ENCODE measurements around the gene MIPOL1. TPM values are rescaled to one million over a fixed set of nuclear protein-coding genes. Genes with fewer than 3 reads are reported as not detected.

The MIPOL1 gene
- total and polyA plus RNA-seq, 2 experiments from 2014 or later = 16.6 to 24.8 TPM

DNA sequence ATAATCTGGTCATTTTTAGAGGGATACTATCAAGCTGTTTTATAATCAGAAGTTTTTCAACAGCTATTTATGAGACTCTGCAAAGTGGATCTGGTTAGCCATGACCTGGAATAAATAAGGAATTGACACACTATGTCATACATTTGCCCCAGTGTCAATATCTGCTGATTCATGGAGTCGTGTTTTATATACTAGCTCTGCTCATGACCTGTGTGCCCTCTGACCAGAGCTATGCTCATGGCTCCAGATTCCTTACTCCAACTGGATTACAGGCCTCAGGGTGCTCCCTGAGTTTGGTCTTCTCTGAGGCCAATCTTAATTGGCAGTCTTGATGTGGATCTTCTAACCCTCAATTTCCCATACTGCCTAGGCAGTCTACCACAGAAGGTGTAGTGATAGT is 256.2 kb downstream of the MIPOL1 start:
- Mint-ChIP-seq H3K27ac (peak overlapping the region; percentile 88; the same call in 1 of the 2 replicates), H3K9me3 (no peaks in the 10 kb centered on the region), H3K4me3 (no peak overlapping the region), H3K27me3 (ENCODE audit: insufficient read depth, low read depth, poor library complexity) (no peaks in the 10 kb centered on the region), H3K36me3 (ENCODE audit: low read depth) (no peaks in the 10 kb centered on the region), H3K4me1 (peaks cover 3% of the 10 kb centered on the region; the same call in 1 of the 3 replicates)
- Histone ChIP-seq H3K4me2 (no peak overlapping the region), H3K36me3 (ENCODE audit: insufficient read depth) (no peaks in the 10 kb centered on the region), H3K9me2 (ENCODE audit: insufficient read depth) (no peaks in the 10 kb centered on the region), H3K79me2 (replicated peaks; ENCODE audit: insufficient read depth) (no peaks in the 10 kb centered on the region), H3K27me3 (ENCODE audit: insufficient read depth) (no peaks in the 10 kb centered on the region), H2AFZ (no peak overlapping the region), H3K27ac (ENCODE audit: low read depth) (no peak overlapping the region), H3K4me1 (ENCODE audit: insufficient read depth) (no peaks in the 10 kb centered on the region), H3F3A (replicated peaks; ENCODE audit: low read depth) (no peaks in the 10 kb centered on the region), H3K4me3 (no peak overlapping the region), H4K20me1 (replicated peaks; ENCODE audit: insufficient read depth) (no peaks in the 10 kb centered on the region)
- no peak for DNase-seq (ENCODE audit: low spot score)
- no peak for TF ChIP-seq STAT1 (IDR thresholded peaks at IDR 0.05; ENCODE audit: unreplicated experiment)
- no peak for TF ChIP-seq ZNF331 (CRISPR knock-in tag; IDR thresholded peaks at IDR 0.05; ENCODE audit: low read depth)
- TF ChIP-seq JUNB (IDR thresholded peaks at IDR 0.05; ENCODE audit: unreplicated experiment) = no peak
- TF ChIP-seq, protein P1, sequence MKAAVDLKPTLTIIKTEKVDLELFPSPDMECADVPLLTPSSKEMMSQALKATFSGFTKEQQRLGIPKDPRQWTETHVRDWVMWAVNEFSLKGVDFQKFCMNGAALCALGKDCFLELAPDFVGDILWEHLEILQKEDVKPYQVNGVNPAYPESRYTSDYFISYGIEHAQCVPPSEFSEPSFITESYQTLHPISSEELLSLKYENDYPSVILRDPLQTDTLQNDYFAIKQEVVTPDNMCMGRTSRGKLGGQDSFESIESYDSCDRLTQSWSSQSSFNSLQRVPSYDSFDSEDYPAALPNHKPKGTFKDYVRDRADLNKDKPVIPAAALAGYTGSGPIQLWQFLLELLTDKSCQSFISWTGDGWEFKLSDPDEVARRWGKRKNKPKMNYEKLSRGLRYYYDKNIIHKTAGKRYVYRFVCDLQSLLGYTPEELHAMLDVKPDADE (IDR thresholded peaks at IDR 0.05) = no peak
- TF ChIP-seq EZH2phosphoT487 (IDR thresholded peaks at IDR 0.05; ENCODE audit: unreplicated experiment) = no peak
- no peak for TF ChIP-seq POLR2AphosphoS5 (IDR thresholded peaks at IDR 0.05; ENCODE audit: low read depth)
- no peak for TF ChIP-seq CREB1 (CRISPR knock-in tag; IDR thresholded peaks at IDR 0.05; ENCODE audit: low read depth)
- no peak for TF ChIP-seq NANOG (IDR thresholded peaks at IDR 0.05; ENCODE audit: borderline replicate concordance)
- TF ChIP-seq, protein P2, sequence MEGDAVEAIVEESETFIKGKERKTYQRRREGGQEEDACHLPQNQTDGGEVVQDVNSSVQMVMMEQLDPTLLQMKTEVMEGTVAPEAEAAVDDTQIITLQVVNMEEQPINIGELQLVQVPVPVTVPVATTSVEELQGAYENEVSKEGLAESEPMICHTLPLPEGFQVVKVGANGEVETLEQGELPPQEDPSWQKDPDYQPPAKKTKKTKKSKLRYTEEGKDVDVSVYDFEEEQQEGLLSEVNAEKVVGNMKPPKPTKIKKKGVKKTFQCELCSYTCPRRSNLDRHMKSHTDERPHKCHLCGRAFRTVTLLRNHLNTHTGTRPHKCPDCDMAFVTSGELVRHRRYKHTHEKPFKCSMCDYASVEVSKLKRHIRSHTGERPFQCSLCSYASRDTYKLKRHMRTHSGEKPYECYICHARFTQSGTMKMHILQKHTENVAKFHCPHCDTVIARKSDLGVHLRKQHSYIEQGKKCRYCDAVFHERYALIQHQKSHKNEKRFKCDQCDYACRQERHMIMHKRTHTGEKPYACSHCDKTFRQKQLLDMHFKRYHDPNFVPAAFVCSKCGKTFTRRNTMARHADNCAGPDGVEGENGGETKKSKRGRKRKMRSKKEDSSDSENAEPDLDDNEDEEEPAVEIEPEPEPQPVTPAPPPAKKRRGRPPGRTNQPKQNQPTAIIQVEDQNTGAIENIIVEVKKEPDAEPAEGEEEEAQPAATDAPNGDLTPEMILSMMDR (conservative IDR thresholded peaks at IDR 0.05; ENCODE audit: low read depth in 2 of 2) = no peak
- TF ChIP-seq EZH2 (IDR thresholded peaks at IDR 0.05; ENCODE audit: low read depth, unreplicated experiment) = no peak
- TF ChIP-seq, protein P3, sequence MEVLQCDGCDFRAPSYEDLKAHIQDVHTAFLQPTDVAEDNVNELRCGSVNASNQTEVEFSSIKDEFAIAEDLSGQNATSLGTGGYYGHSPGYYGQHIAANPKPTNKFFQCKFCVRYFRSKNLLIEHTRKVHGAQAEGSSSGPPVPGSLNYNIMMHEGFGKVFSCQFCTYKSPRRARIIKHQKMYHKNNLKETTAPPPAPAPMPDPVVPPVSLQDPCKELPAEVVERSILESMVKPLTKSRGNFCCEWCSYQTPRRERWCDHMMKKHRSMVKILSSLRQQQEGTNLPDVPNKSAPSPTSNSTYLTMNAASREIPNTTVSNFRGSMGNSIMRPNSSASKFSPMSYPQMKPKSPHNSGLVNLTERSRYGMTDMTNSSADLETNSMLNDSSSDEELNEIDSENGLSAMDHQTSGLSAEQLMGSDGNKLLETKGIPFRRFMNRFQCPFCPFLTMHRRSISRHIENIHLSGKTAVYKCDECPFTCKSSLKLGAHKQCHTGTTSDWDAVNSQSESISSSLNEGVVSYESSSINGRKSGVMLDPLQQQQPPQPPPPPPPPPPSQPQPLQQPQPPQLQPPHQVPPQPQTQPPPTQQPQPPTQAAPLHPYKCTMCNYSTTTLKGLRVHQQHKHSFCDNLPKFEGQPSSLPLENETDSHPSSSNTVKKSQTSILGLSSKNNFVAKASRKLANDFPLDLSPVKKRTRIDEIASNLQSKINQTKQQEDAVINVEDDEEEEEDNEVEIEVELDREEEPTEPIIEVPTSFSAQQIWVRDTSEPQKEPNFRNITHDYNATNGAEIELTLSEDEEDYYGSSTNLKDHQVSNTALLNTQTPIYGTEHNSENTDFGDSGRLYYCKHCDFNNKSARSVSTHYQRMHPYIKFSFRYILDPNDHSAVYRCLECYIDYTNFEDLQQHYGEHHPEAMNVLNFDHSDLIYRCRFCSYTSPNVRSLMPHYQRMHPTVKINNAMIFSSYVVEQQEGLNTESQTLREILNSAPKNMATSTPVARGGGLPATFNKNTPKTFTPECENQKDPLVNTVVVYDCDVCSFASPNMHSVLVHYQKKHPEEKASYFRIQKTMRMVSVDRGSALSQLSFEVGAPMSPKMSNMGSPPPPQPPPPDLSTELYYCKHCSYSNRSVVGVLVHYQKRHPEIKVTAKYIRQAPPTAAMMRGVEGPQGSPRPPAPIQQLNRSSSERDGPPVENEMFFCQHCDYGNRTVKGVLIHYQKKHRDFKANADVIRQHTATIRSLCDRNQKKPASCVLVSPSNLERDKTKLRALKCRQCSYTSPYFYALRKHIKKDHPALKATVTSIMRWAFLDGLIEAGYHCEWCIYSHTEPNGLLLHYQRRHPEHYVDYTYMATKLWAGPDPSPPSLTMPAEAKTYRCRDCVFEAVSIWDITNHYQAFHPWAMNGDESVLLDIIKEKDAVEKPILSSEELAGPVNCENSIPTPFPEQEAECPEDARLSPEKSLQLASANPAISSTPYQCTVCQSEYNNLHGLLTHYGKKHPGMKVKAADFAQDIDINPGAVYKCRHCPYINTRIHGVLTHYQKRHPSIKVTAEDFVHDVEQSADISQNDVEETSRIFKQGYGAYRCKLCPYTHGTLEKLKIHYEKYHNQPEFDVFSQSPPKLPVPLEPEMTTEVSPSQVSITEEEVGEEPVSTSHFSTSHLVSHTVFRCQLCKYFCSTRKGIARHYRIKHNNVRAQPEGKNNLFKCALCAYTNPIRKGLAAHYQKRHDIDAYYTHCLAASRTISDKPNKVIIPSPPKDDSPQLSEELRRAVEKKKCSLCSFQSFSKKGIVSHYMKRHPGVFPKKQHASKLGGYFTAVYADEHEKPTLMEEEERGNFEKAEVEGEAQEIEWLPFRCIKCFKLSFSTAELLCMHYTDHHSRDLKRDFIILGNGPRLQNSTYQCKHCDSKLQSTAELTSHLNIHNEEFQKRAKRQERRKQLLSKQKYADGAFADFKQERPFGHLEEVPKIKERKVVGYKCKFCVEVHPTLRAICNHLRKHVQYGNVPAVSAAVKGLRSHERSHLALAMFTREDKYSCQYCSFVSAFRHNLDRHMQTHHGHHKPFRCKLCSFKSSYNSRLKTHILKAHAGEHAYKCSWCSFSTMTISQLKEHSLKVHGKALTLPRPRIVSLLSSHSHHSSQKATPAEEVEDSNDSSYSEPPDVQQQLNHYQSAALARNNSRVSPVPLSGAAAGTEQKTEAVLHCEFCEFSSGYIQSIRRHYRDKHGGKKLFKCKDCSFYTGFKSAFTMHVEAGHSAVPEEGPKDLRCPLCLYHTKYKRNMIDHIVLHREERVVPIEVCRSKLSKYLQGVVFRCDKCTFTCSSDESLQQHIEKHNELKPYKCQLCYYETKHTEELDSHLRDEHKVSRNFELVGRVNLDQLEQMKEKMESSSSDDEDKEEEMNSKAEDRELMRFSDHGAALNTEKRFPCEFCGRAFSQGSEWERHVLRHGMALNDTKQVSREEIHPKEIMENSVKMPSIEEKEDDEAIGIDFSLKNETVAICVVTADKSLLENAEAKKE (CRISPR knock-in tag; IDR thresholded peaks at IDR 0.05) = no peak
- no peak for TF ChIP-seq ZNF114 (CRISPR knock-in tag; IDR thresholded peaks at IDR 0.05)
- TF ChIP-seq, protein P4, sequence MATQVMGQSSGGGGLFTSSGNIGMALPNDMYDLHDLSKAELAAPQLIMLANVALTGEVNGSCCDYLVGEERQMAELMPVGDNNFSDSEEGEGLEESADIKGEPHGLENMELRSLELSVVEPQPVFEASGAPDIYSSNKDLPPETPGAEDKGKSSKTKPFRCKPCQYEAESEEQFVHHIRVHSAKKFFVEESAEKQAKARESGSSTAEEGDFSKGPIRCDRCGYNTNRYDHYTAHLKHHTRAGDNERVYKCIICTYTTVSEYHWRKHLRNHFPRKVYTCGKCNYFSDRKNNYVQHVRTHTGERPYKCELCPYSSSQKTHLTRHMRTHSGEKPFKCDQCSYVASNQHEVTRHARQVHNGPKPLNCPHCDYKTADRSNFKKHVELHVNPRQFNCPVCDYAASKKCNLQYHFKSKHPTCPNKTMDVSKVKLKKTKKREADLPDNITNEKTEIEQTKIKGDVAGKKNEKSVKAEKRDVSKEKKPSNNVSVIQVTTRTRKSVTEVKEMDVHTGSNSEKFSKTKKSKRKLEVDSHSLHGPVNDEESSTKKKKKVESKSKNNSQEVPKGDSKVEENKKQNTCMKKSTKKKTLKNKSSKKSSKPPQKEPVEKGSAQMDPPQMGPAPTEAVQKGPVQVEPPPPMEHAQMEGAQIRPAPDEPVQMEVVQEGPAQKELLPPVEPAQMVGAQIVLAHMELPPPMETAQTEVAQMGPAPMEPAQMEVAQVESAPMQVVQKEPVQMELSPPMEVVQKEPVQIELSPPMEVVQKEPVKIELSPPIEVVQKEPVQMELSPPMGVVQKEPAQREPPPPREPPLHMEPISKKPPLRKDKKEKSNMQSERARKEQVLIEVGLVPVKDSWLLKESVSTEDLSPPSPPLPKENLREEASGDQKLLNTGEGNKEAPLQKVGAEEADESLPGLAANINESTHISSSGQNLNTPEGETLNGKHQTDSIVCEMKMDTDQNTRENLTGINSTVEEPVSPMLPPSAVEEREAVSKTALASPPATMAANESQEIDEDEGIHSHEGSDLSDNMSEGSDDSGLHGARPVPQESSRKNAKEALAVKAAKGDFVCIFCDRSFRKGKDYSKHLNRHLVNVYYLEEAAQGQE (IDR thresholded peaks at IDR 0.05; ENCODE audit: unreplicated experiment) = no peak
- no peak for ATAC-seq

All from GM23338 (cell line).